SKM-1 (cell line): Measurements from ENCODE around the gene TMEM39B.
"Not testable (repeated sequence)": the region's sequence is repeated elsewhere in the genome, so short reads cannot be mapped to it uniquely, and the experiment has no call there.

Experiments
- DNase-seq: peaks from one replicate; lab custom pipeline; 2025; ENCODE audit not compliant: unreplicated experiment; lab: John Stamatoyannopoulos, UW

The TMEM39B gene

GRCh38 chr1:32072622-32073298, at the start of gene TMEM39B:
TMEM39B (plus strand) TSS chr1:32072939; CDS start chr1:32073048, 109 bp downstream.
- DNase-seq = peak; percentile 89

GRCh38 chr1:32023351-32023750, 49.4 kb upstream of the TMEM39B start:
- no peak for DNase-seq

- DNase-seq = no peak
Measured at GRCh38 chr1:32025515-32025914, 47.2 kb upstream of the TMEM39B start.

GRCh38 chr1:32028746-32029145, 44.0 kb upstream of the TMEM39B start:
- no peak for DNase-seq

- no peak for DNase-seq
Measured at GRCh38 chr1:32031578-32032274, 41.0 kb upstream of the TMEM39B start.

- DNase-seq = no peak
Measured at GRCh38 chr1:32032275-32032615, 40.5 kb upstream of the TMEM39B start.

GRCh38 chr1:32035119-32035518, 37.6 kb upstream of the TMEM39B start:
- no peak for DNase-seq

- DNase-seq = no peak
Measured at GRCh38 chr1:32040711-32041110, 32.0 kb upstream of the TMEM39B start.

GRCh38 chr1:32042330-32042729, 30.4 kb upstream of the TMEM39B start:
- DNase-seq = no peak

GRCh38 chr1:32044234-32044633, 28.5 kb upstream of the TMEM39B start:
- no peak for DNase-seq

GRCh38 chr1:32045772-32046171, 27.0 kb upstream of the TMEM39B start:
- DNase-seq = peak; percentile 39

GRCh38 chr1:32047701-32048100, 25.0 kb upstream of the TMEM39B start:
- DNase-seq = no peak

- DNase-seq = no peak
Measured at GRCh38 chr1:32048440-32048839, 24.3 kb upstream of the TMEM39B start.

GRCh38 chr1:32051706-32052105, 21.0 kb upstream of the TMEM39B start:
- DNase-seq = no peak

GRCh38 chr1:32052887-32053286, 19.9 kb upstream of the TMEM39B start:
- no peak for DNase-seq

- no peak for DNase-seq
Measured at GRCh38 chr1:32055416-32055815, 17.3 kb upstream of the TMEM39B start.

- no peak for DNase-seq
Measured at GRCh38 chr1:32056598-32056997, 16.1 kb upstream of the TMEM39B start.

- DNase-seq = no peak
Measured at GRCh38 chr1:32060914-32061313, 11.8 kb upstream of the TMEM39B start.

GRCh38 chr1:32062867-32063230, 9.9 kb upstream of the TMEM39B start:
- DNase-seq = no peak

GRCh38 chr1:32063261-32063681, 9.5 kb upstream of the TMEM39B start:
- DNase-seq = no peak

- not testable (repeated sequence) for DNase-seq
Measured at GRCh38 chr1:32065613-32066488, 6.9 kb upstream of the TMEM39B start.

- DNase-seq = peak; percentile 99
Measured at GRCh38 chr1:32066489-32066873, 6.3 kb upstream of the TMEM39B start.
